Measurements from ENCODE around the gene PRKX.
"Not testable (repeated sequence)": the region's sequence is repeated elsewhere in the genome, so short reads cannot be mapped to it uniquely, and the experiment has no call there.

The PRKX gene

GRCh38 chrX:3577551-3577950, 135.9 kb downstream of the PRKX start:
- no peak for DNase-seq (ENCODE audit: low read depth)

DNA sequence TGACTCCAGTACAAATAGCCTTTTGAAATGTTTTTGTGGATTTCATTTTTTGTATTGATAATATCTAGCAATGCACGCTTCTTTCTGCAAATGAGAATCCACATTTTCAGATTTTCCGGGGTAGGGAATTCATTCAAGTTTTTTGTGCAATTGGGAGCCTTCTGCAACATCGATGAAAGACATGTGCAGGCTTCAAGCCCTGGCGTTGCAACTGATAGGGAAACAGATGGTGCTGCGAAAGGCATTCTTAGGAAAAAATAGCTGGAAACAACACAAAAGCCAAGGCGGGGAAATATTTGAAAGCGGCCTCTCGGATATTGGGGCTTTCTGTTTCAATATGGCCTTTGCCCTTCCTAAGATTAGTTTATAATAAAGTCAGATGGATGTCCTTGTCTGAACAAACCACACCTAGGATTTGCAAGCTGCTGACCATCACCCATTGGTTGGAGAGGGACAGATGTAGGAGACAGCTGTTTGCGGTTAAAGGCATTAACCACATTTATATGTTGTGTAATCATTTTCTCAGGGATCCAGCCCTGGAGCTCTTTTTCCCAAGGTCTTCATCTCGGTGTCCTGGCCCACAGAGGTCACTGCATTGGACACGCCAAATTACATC, 136.5 kb downstream of the PRKX start:
- no peak for DNase-seq (ENCODE audit: low read depth)

DNA sequence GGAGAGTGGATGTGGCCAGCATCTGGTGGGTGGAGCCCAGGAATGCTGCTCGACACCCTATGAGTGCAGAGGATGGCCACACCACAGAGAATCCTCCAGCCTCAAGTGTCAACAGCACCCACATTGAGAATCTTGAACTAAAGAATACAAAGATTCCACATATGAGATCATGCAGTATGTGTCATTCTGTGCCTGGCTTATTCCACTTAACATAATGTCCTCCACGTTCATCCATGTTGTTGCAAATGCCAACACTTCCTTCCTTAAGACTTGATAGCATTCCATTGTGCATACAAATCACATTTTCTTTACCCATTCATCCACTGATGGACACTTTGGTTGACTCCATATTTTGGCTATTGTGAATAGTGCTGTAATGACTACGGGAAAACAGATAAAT, 145.8 kb downstream of the PRKX start:
- no peak for DNase-seq (ENCODE audit: low read depth)

- no peak for DNase-seq (ENCODE audit: low read depth)
Measured at GRCh38 chrX:3563451-3563850, 150.0 kb downstream of the PRKX start.

GRCh38 chrX:3560010-3560409, 153.4 kb downstream of the PRKX start:
- DNase-seq (ENCODE audit: low read depth), result not testable (repeated sequence)
